H54 (cell line): ENCODE data around the gene WASF3.

Source experiments
- DNase-seq: peaks from one replicate; pipeline ENCODE4 v3.0.0; 2011; ENCODE audit warnings: low spot score, mixed read lengths; ENCODE audit not compliant: insufficient read length
- FAIRE-seq: peaks from 3 replicates; lab custom pipeline; 2011; peaks lifted over from hg19 to GRCh38; lab: Jason Lieb, UNC
- POLR2A ChIP-seq: IDR thresholded peaks from 2 replicates; pipeline ENCODE4 v1.6.1; 2011; ENCODE audit warnings: low read depth, mild to moderate bottlenecking, low read length

The WASF3 gene

GRCh38 chr13:26587251-26587650, 29.8 kb downstream of the WASF3 start:
- FAIRE-seq (no peak), DNase-seq (no peak)
- no peak for TF ChIP-seq POLR2A

DNA sequence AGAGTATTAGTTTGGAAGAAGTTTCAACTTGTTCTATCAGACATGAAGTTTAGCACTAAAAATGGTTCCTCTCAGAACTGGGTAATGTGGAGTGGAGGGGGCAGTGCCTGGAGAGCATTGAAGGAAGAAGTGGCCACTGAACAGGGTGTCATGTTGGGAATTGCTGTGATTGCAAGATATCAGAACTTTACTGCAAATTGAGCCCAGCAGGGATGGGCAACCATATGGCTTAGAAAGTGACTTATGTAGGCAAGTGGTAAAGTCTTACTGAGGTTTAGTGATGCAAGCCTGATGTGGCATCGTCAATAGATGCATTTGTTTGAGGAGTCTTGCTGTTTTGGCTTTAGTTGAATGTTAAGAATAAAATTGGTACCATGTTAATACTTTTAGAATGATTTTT, 31.7 kb downstream of the WASF3 start:
- DNase-seq (no peak), FAIRE-seq (no peak)
- no peak for TF ChIP-seq POLR2A

DNA sequence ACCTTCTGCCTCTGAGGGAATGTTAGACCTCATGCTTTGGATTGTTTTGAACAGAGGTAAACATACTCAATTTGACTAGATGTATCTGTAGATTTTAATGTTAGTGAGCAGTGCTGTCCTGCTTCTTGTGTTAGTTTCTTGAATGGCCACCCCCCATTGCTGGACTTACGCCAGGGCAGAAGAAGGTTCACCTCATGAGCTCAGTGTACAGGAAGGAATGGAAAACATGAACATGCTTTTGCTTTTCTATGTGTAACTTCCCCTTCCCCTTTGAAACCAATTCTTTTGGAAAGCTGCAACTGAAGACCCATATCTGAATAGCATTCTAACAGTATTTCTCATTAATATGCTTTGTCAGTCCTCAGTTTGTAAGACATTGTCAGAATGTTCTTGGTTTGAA, 32.3 kb downstream of the WASF3 start:
- no peak for DNase-seq
- no peak for TF ChIP-seq POLR2A
- FAIRE-seq: no peak

- FAIRE-seq: no peak
- TF ChIP-seq POLR2A: no peak
Observed at GRCh38 chr13:26590379-26590778, 32.9 kb downstream of the WASF3 start.

DNA sequence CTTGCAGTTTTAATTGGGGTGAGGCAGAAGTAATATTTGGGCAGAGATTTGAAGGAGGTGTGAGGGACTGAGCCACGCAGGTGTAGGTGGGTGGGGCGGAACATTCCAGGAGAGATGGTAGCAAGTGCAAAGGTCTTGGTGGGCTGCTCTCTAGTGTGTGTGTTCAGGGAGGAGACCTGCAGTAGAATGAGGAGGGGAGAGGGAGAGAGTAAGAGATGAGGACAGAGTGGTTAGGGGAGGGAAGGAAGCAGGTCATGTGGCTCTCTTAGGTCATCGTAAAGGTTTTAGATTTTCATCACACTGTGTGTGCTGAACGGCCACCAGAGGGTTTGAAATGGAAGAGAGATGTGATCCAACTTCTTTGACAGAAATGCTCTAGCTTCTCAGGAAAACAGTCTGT, 33.5 kb downstream of the WASF3 start:
- FAIRE-seq (no peak), DNase-seq (no peak)
- no peak for TF ChIP-seq POLR2A

More at GRCh38 chr13:26590379-26590778, 32.9 kb downstream of the WASF3 start:
- DNase-seq: no peak

- no peak for FAIRE-seq
Observed at GRCh38 chr13:26591672-26592071, 34.2 kb downstream of the WASF3 start.

GRCh38 chr13:26593661-26594060, 36.2 kb downstream of the WASF3 start:
- no peak for TF ChIP-seq POLR2A
- no peak for FAIRE-seq

More at GRCh38 chr13:26591672-26592071, 34.2 kb downstream of the WASF3 start:
- no peak for DNase-seq
- no peak for TF ChIP-seq POLR2A

GRCh38 chr13:26594363-26594762, 36.9 kb downstream of the WASF3 start:
- no peak for TF ChIP-seq POLR2A
- no peak for FAIRE-seq
- no peak for DNase-seq

More at GRCh38 chr13:26593661-26594060, 36.2 kb downstream of the WASF3 start:
- DNase-seq: no peak

- no peak for TF ChIP-seq POLR2A
- FAIRE-seq: no peak
- no peak for DNase-seq
Observed at GRCh38 chr13:26596458-26596857, 39.0 kb downstream of the WASF3 start.

DNA sequence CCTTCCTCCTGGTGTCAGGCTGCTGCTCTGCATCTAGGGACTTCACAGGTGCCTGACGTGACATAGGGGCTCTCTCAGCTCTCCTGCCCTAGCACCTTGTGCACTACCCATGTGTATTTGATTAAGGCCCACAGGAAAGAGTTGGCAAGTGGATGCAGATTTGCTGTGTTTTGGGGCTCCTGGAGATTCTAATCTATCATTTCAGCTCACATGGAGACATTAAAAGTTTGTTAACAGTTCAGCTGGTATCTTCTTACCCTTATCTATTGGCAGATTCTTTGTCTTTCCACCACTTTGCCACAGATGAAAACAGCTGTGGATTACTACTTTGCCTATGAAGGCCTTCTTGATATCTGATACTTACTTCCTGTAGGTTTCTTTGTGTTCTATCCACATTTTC, 41.9 kb downstream of the WASF3 start:
- DNase-seq: no peak
- FAIRE-seq: no peak
- no peak for TF ChIP-seq POLR2A

GRCh38 chr13:26599860-26600259, 42.4 kb downstream of the WASF3 start:
- DNase-seq (no peak), FAIRE-seq (no peak)
- TF ChIP-seq POLR2A: no peak

GRCh38 chr13:26600343-26600742, 42.9 kb downstream of the WASF3 start:
- no peak for FAIRE-seq
- no peak for DNase-seq
- no peak for TF ChIP-seq POLR2A

DNA sequence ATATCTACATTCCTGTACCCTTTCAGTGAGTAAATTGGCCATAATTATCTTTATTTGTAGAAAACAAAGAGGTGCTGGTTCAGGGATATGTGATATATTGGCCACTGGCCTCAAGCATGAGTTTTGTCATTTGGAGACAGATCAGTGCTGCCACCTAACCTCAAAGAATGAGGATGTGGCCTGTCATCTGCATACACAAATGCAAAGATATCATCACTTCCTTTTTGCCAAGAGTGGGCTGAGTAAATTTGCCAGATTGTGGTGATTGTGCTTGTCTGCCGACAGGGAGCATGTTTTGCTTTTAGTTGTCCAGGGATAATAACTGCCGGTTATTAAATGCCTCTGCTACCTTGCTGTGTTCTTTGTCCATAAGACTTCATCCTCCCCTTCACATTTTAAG, 44.2 kb downstream of the WASF3 start:
- FAIRE-seq (peak; percentile 33), DNase-seq (no peak)

GRCh38 chr13:26602783-26603182, 45.3 kb downstream of the WASF3 start:
- FAIRE-seq: no peak
- no peak for TF ChIP-seq POLR2A
- DNase-seq: no peak

More for the DNA sequence above, 44.2 kb downstream of the WASF3 start:
- TF ChIP-seq POLR2A: no peak

GRCh38 chr13:26604784-26605545, 47.5 kb downstream of the WASF3 start:
- no peak for TF ChIP-seq POLR2A
- DNase-seq (no peak), FAIRE-seq (no peak)

GRCh38 chr13:26605845-26606244, 48.4 kb downstream of the WASF3 start:
- DNase-seq (no peak), FAIRE-seq (no peak)
- TF ChIP-seq POLR2A: no peak
